HG03103 (cell line): Measurements from ENCODE around the gene BEND2.
"Not testable (repeated sequence)": the region's sequence is repeated elsewhere in the genome, so short reads cannot be mapped to it uniquely, and the experiment has no call there.

Experiments used
- ATAC-seq: cut with Tn5 transposase; IDR thresholded peaks from one replicate; pipeline ENCODE4 v1.9.1; 2021; ENCODE audit warnings: low read depth; ENCODE audit not compliant: unreplicated experiment

Gene BEND2

GRCh38 chrX:18220786-18221185 lies at the start of gene BEND2:
Gene BEND2, minus strand, starts transcription at chrX:18220886. Its CDS starts 136 bp downstream, at chrX:18220750.
- ATAC-seq, result no peak

- ATAC-seq, result no peak
These were observed 34.4 kb upstream of the BEND2 start for GRCh38 chrX:18255059-18255458.

GRCh38 chrX:18252644-18253359 lies 32.1 kb upstream of the BEND2 start:
- no peak for ATAC-seq

GRCh38 chrX:18229646-18230045 lies 9.0 kb upstream of the BEND2 start:
- ATAC-seq, result not testable (repeated sequence)

GRCh38 chrX:18228069-18228468 lies 7.4 kb upstream of the BEND2 start:
- ATAC-seq, result no peak

- ATAC-seq, result no peak
These were observed 6.8 kb upstream of the BEND2 start for GRCh38 chrX:18227458-18227857.

GRCh38 chrX:18210470-18210869 lies 10.2 kb downstream of the BEND2 start:
- no peak for ATAC-seq

- no peak for ATAC-seq
These were observed 14.0 kb downstream of the BEND2 start for GRCh38 chrX:18206657-18207056.

GRCh38 chrX:18203631-18204030 lies 17.1 kb downstream of the BEND2 start:
- ATAC-seq, result no peak

GRCh38 chrX:18194688-18195087 lies 26.0 kb downstream of the BEND2 start:
- no peak for ATAC-seq

GRCh38 chrX:18179446-18179845 lies 41.2 kb downstream of the BEND2 start:
- ATAC-seq, result no peak

- ATAC-seq, result no peak
These were observed 45.7 kb downstream of the BEND2 start for GRCh38 chrX:18174971-18175370.

GRCh38 chrX:18174209-18174608 lies 46.5 kb downstream of the BEND2 start:
- no peak for ATAC-seq

- no peak for ATAC-seq
These were observed 47.0 kb downstream of the BEND2 start for GRCh38 chrX:18173494-18174180.

GRCh38 chrX:18172970-18173369 lies 47.7 kb downstream of the BEND2 start:
- no peak for ATAC-seq

- ATAC-seq, result no peak
These were observed 49.8 kb downstream of the BEND2 start for GRCh38 chrX:18170910-18171309.

- ATAC-seq, result no peak
These were observed 54.6 kb downstream of the BEND2 start for GRCh38 chrX:18166068-18166467.

GRCh38 chrX:18160369-18160768 lies 60.3 kb downstream of the BEND2 start:
- ATAC-seq, result no peak

GRCh38 chrX:18158963-18159362 lies 61.7 kb downstream of the BEND2 start:
- no peak for ATAC-seq

- ATAC-seq, result no peak
These were observed 69.0 kb downstream of the BEND2 start for GRCh38 chrX:18151649-18152048.

- no peak for ATAC-seq
These were observed 69.5 kb downstream of the BEND2 start for GRCh38 chrX:18151157-18151556.

- no peak for ATAC-seq
These were observed 71.2 kb downstream of the BEND2 start for GRCh38 chrX:18149454-18149853.
